CD4-positive, alpha-beta memory T cell (primary cell): ENCODE results near the gene RBMS3. TPM values are rescaled to one million over a fixed set of nuclear protein-coding genes. Genes with fewer than 3 reads are reported as not detected.

ENCODE experiments used
- CTCF ChIA-PET: fragments of 350-600 bp; sonication (Branson Sonifier 250); formaldehyde crosslinking; loops from one replicate; lab custom pipeline; 2021; ENCODE audit warnings: inconsistent platforms; ENCODE audit not compliant: partially characterized antibody; lab: Charles Lee
- POLR2A ChIA-PET: fragments of 350-600 bp; sonication (Branson Sonifier 250); formaldehyde crosslinking; loops from one replicate; lab custom pipeline; 2021; ENCODE audit not compliant: partially characterized antibody; lab: Charles Lee
- DNase-seq, 5 donors: peaks; one replicate each; pipeline versions ENCODE4 v3.0.0 to v3.0.0-alpha.2; 2020 to 2022; ENCODE audit warnings: mixed read lengths in 1 of 5
- H3K27ac ChIP-seq: one replicate; pipeline ENCODE4 v1.7.0; 2013; ENCODE audit warnings: low read depth, low read length
- H3K27me3 ChIP-seq: 2 replicates; pipeline ENCODE4 v1.7.0; 2013; ENCODE audit warnings: mild to moderate bottlenecking, low read length, moderate library complexity; ENCODE audit not compliant: insufficient read depth
- H3K36me3 ChIP-seq: 2 replicates; pipeline ENCODE4 v1.7.0; 2013; ENCODE audit warnings: mild to moderate bottlenecking, low read length, moderate library complexity; ENCODE audit not compliant: insufficient read depth
- H3K4me1 ChIP-seq: 2 replicates; pipeline ENCODE4 v1.7.0; 2013; ENCODE audit warnings: mild to moderate bottlenecking, low read length, moderate library complexity; ENCODE audit not compliant: insufficient read depth
- H3K4me3 ChIP-seq, 2 donors: one replicate each; pipeline ENCODE4 v1.7.0; 2013; ENCODE audit warnings: low read length in 2 of 2, mild to moderate bottlenecking in 1 of 2
- H3K9me3 ChIP-seq, 2 donors: one replicate each; pipeline ENCODE4 v1.7.0; 2013; ENCODE audit warnings: low read length in 2 of 2, control low read depth in 1 of 2; ENCODE audit not compliant: control insufficient read depth in 1 of 2
- H3K27ac Mint-ChIP-seq, 7 donors: one replicate each; pipeline ENCODE4 v1.8.0; 2020 to 2021; ENCODE audit warnings: mixed read lengths in 7 of 7, mild to moderate bottlenecking in 6 of 7, inconsistent platforms in 3 of 7, moderate library complexity in 3 of 7
- H3K27me3 Mint-ChIP-seq, 2 donors: one replicate each; pipeline ENCODE4 v1.8.0; 2020 to 2021; ENCODE audit warnings: mixed read lengths in 2 of 2
- H3K36me3 Mint-ChIP-seq, 2 donors: one replicate each; pipeline ENCODE4 v1.8.0; 2020 to 2021; ENCODE audit warnings: mixed read lengths in 2 of 2, inconsistent platforms in 1 of 2, mild to moderate bottlenecking in 1 of 2
- H3K4me1 Mint-ChIP-seq, 4 donors: one replicate each; pipeline ENCODE4 v1.8.0; 2020 to 2021; ENCODE audit warnings: mixed read lengths in 4 of 4, mild to moderate bottlenecking in 1 of 4
- H3K4me3 Mint-ChIP-seq, 8 donors: one replicate each; pipeline ENCODE4 v1.8.0; 2020 to 2021; ENCODE audit warnings: mixed read lengths in 8 of 8, mild to moderate bottlenecking in 7 of 8, moderate library complexity in 6 of 8, inconsistent platforms in 3 of 8
- H3K9me3 Mint-ChIP-seq, 8 donors: one replicate each; pipeline ENCODE4 v1.8.0; 2020 to 2021; ENCODE audit warnings: mixed read lengths in 8 of 8, mild to moderate bottlenecking in 5 of 8, inconsistent platforms in 3 of 8, moderate library complexity in 1 of 8
- intact Hi-C: fragments of 100-400 bp; cut with micrococcal nuclease; formaldehyde crosslinking; loops from one replicate; pipeline ENCODE4 v1.15.1; 2023
- polyA plus RNA-seq, 2 donors: library from polyadenylated mRNA; unstranded; fragments of 300-500 nt; fragmentation: Illumina TruSeq; gene quantifications; one replicate each; pipeline ENCODE4 v1.2.3, GENCODE V29; 2021
- total RNA-seq, 2 experiments: library from RNA; stranded (reverse); gene quantifications; one replicate each; pipeline ENCODE4 v1.2.3, GENCODE V29; 2021

RBMS3 gene
- total and polyA plus RNA-seq, 4 experiments from 2014 or later: 0.70 to 1.6 (median 1.0) TPM; not detected in 1

- no peaks in the 10 kb centered on the region for H3K27me3 ChIP-seq
- H3K36me3 Mint-ChIP-seq: no peaks in the 10 kb centered on the region
- H3K27ac Mint-ChIP-seq: no peak overlapping the region
- H3K27me3 Mint-ChIP-seq: no peaks in the 10 kb centered on the region
- DNase-seq: no peak
- H3K4me1 Mint-ChIP-seq: no peaks in the 10 kb centered on the region
- H3K4me3 ChIP-seq: no peak overlapping the region
- POLR2A ChIA-PET: no interaction called here
- intact Hi-C loops: no loop called here
- H3K9me3 ChIP-seq: no peaks in the 10 kb centered on the region
- CTCF ChIA-PET: no interaction called here
- no peaks in the 10 kb centered on the region for H3K36me3 ChIP-seq
- no peak overlapping the region for H3K4me3 Mint-ChIP-seq
- no peaks in the 10 kb centered on the region for H3K4me1 ChIP-seq
- H3K9me3 Mint-ChIP-seq: peaks cover 0 to 4% (median 2%) of the 10 kb centered on the region in 8 donors
- no peak overlapping the region for H3K27ac ChIP-seq
These were observed 117.9 kb downstream of the RBMS3 start for GRCh38 chr3:29398787-29399186.

GRCh38 chr3:29406291-29406832, 125.5 kb downstream of the RBMS3 start:
- Mint-ChIP-seq H3K27me3 (no peaks in the 10 kb centered on the region), H3K4me3 (no peak overlapping the region), H3K4me1 (no peaks in the 10 kb centered on the region), H3K36me3 (no peaks in the 10 kb centered on the region), H3K27ac (no peak overlapping the region), H3K9me3 (peaks cover 0 to 3% (median 0%) of the 10 kb centered on the region in 8 donors)
- POLR2A ChIA-PET: no interaction called here
- H3K9me3 ChIP-seq: no peaks in the 10 kb centered on the region
- intact Hi-C loops: no loop called here
- no peaks in the 10 kb centered on the region for H3K36me3 ChIP-seq
- DNase-seq: no peak
- no peaks in the 10 kb centered on the region for H3K4me1 ChIP-seq
- H3K27ac ChIP-seq: no peak overlapping the region
- CTCF ChIA-PET: no interaction called here
- H3K27me3 ChIP-seq: no peaks in the 10 kb centered on the region
- no peak overlapping the region for H3K4me3 ChIP-seq

- Histone ChIP-seq H3K9me3 (no peaks in the 10 kb centered on the region), H3K36me3 (no peaks in the 10 kb centered on the region), H3K4me3 (no peak overlapping the region), H3K4me1 (no peaks in the 10 kb centered on the region), H3K27me3 (no peaks in the 10 kb centered on the region), H3K27ac (no peak overlapping the region)
- H3K27me3 Mint-ChIP-seq: no peaks in the 10 kb centered on the region
- no peaks in the 10 kb centered on the region for H3K36me3 Mint-ChIP-seq
- CTCF ChIA-PET: no interaction called here
- no peaks in the 10 kb centered on the region for H3K4me1 Mint-ChIP-seq
- peaks cover 0 to 3% (median 0%) of the 10 kb centered on the region in 8 donors for H3K9me3 Mint-ChIP-seq
- POLR2A ChIA-PET: no interaction called here
- no peak overlapping the region for H3K4me3 Mint-ChIP-seq
- no peak for DNase-seq
- intact Hi-C loops: no loop called here
- no peak overlapping the region for H3K27ac Mint-ChIP-seq
These were observed 127.8 kb downstream of the RBMS3 start for GRCh38 chr3:29408676-29409075.

GRCh38 chr3:29409409-29409808, 128.5 kb downstream of the RBMS3 start:
- intact Hi-C loops: no loop called here
- no peak overlapping the region for H3K4me3 Mint-ChIP-seq
- ChIA-PET CTCF (no interaction called here), POLR2A (no interaction called here)
- Histone ChIP-seq H3K4me3 (no peak overlapping the region), H3K4me1 (no peaks in the 10 kb centered on the region), H3K27me3 (no peaks in the 10 kb centered on the region), H3K9me3 (no peaks in the 10 kb centered on the region), H3K27ac (no peak overlapping the region), H3K36me3 (no peaks in the 10 kb centered on the region)
- H3K36me3 Mint-ChIP-seq: no peaks in the 10 kb centered on the region
- H3K27ac Mint-ChIP-seq: no peak overlapping the region
- no peak for DNase-seq
- H3K27me3 Mint-ChIP-seq: no peaks in the 10 kb centered on the region
- H3K4me1 Mint-ChIP-seq: no peaks in the 10 kb centered on the region
- peaks cover 0 to 3% (median 0%) of the 10 kb centered on the region in 8 donors for H3K9me3 Mint-ChIP-seq

GRCh38 chr3:29410220-29410619, 129.3 kb downstream of the RBMS3 start:
- Histone ChIP-seq H3K9me3 (no peaks in the 10 kb centered on the region), H3K27me3 (no peaks in the 10 kb centered on the region), H3K27ac (no peak overlapping the region), H3K36me3 (no peaks in the 10 kb centered on the region), H3K4me1 (no peaks in the 10 kb centered on the region), H3K4me3 (no peak overlapping the region)
- ChIA-PET POLR2A (no interaction called here), CTCF (no interaction called here)
- no peaks in the 10 kb centered on the region for H3K36me3 Mint-ChIP-seq
- H3K27me3 Mint-ChIP-seq: no peaks in the 10 kb centered on the region
- H3K4me1 Mint-ChIP-seq: no peaks in the 10 kb centered on the region
- H3K27ac Mint-ChIP-seq: no peak overlapping the region
- intact Hi-C loops: no loop called here
- H3K4me3 Mint-ChIP-seq: no peak overlapping the region
- H3K9me3 Mint-ChIP-seq: peaks cover 0 to 3% (median 0%) of the 10 kb centered on the region in 8 donors
- DNase-seq: no peak

- Mint-ChIP-seq H3K9me3 (peaks cover 0 to 3% (median 0%) of the 10 kb centered on the region in 8 donors), H3K4me1 (no peaks in the 10 kb centered on the region), H3K4me3 (no peak overlapping the region), H3K36me3 (no peaks in the 10 kb centered on the region), H3K27me3 (no peaks in the 10 kb centered on the region), H3K27ac (no peak overlapping the region)
- ChIA-PET CTCF (interaction anchor here (0.7 kb wide), 1 partner anchor 495 kb away, joined by 3 read pairs; no protein-coding TSS in a partner anchor), POLR2A (no interaction called here)
- Histone ChIP-seq H3K27ac (no peak overlapping the region), H3K36me3 (no peaks in the 10 kb centered on the region), H3K27me3 (no peaks in the 10 kb centered on the region), H3K4me1 (no peaks in the 10 kb centered on the region), H3K4me3 (no peak overlapping the region), H3K9me3 (no peaks in the 10 kb centered on the region)
- no peak for DNase-seq
- intact Hi-C loops: no loop called here
These were observed 130.0 kb downstream of the RBMS3 start for GRCh38 chr3:29410660-29411405.

DNA sequence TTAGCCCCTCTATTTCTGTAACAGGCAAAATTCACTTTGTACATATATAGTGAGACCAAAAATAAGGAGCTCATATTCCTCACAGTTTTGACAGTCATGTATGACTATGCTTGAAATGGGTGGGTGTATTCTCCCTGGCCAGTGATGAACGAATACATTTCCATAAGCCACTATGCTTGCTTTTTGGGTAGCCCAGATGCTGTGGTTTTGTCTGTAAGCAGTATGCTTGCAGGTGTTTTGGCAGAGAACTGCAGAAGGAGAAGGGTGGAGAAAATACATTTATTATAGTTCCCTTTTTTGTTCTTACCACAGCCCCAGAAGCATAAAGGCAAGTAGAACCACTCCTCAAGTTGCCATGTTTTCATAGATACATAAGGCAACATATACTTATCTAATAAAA, 131.2 kb downstream of the RBMS3 start:
- no peak overlapping the region for H3K4me3 Mint-ChIP-seq

More for the DNA sequence above, 131.2 kb downstream of the RBMS3 start:
- Histone ChIP-seq H3K4me1 (no peaks in the 10 kb centered on the region), H3K9me3 (no peaks in the 10 kb centered on the region), H3K4me3 (no peak overlapping the region), H3K27ac (no peak overlapping the region), H3K36me3 (no peaks in the 10 kb centered on the region), H3K27me3 (no peaks in the 10 kb centered on the region)
- Mint-ChIP-seq H3K4me1 (no peaks in the 10 kb centered on the region), H3K9me3 (peaks cover 0 to 3% (median 0%) of the 10 kb centered on the region in 8 donors), H3K36me3 (no peaks in the 10 kb centered on the region), H3K27me3 (no peaks in the 10 kb centered on the region), H3K27ac (no peak overlapping the region)
- DNase-seq: no peak
- ChIA-PET CTCF (no interaction called here), POLR2A (no interaction called here)
- intact Hi-C loops: no loop called here
